Hepatocyte (in vitro differentiated cells): Measurements from ENCODE around the gene NUDT11.

Experiments
- EZH2 ChIP-seq: fragments of 200-600 bp; sonication (generic); IDR thresholded peaks from 2 replicates; pipeline ENCODE4 v1.6.1; 2016; ENCODE audit warnings: antibody characterized with exemption, mild to moderate bottlenecking, borderline replicate concordance
- TF ChIP-seq, protein P1 (sequence below): fragments of 200-600 bp; sonication (generic); IDR thresholded peaks from 2 replicates; pipeline ENCODE4 v1.5.1; 2016; ENCODE audit warnings: antibody characterized with exemption, mild to moderate bottlenecking; ENCODE audit not compliant: poor library complexity

DNA sequence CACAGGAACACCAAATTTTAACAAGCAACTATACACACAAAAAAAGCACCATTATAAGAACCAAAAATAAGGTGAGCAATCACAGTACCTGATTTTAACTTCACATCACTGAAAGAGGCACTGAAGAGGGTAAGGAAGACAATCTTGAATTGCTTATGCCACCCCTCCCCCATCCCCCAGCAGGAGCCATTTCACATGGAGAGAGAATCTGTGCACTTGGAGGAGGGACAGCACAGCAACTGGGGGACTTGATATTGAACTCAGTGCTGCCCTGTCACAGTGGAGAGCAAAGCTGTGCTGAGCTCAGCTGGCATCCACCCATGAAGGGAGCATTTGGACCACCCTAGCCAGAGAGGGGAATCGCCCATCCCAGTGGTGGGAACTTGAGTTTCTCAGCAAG, 56.0 kb downstream of the NUDT11 start:
- TF ChIP-seq, protein P1, sequence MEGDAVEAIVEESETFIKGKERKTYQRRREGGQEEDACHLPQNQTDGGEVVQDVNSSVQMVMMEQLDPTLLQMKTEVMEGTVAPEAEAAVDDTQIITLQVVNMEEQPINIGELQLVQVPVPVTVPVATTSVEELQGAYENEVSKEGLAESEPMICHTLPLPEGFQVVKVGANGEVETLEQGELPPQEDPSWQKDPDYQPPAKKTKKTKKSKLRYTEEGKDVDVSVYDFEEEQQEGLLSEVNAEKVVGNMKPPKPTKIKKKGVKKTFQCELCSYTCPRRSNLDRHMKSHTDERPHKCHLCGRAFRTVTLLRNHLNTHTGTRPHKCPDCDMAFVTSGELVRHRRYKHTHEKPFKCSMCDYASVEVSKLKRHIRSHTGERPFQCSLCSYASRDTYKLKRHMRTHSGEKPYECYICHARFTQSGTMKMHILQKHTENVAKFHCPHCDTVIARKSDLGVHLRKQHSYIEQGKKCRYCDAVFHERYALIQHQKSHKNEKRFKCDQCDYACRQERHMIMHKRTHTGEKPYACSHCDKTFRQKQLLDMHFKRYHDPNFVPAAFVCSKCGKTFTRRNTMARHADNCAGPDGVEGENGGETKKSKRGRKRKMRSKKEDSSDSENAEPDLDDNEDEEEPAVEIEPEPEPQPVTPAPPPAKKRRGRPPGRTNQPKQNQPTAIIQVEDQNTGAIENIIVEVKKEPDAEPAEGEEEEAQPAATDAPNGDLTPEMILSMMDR = no peak
- no peak for TF ChIP-seq EZH2
